ENCODE measurements around the gene GRM7. TPM values are rescaled to one million over a fixed set of nuclear protein-coding genes. Genes with fewer than 3 reads are reported as not detected.

GRM7 gene
- total RNA-seq, 1 donor from 2014 or later = not detected

DNA sequence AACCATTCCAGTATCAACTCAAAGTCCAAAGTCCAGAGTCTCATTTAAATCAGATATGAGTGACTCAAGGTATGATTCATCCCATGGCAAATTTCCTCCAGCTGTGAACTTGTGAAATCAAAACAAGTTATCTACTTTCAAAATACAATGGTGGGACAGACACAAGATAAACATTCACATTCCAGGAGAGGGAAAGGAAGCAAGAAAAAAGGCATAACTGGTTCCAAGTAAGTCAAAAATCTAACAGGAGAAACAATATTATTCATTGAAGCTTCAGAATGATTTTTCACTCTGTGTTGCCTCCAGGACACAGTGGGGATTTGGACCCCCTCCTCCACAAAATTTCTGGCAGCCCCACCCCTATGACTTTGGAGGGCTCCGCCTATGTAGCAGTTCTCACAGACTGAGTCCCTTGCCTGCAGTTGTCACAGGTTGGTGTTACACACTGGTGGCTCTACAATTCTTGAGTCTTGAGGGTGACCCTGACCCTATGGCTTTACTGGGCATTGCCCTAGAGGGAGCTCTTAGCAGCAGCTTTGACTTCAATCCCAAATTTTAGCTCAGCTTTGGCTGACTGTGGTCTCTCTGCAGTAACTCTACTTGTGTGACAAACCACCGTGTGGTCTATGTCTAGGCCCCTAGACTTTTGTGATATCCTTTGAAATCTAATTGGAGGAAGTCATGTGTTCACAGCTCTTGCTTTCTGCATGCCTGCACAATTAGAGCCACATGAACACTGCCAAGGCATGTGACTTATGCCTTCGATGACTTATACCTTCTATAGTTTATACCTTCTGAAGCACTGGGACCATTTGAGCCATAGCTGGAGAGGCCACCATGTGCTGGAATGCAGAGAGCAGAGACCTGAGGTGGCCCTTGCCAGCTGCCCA is 644.2 kb downstream of the GRM7 start:
- no peaks in the 10 kb centered on the region for H3K36me3 ChIP-seq (ENCODE audit: control insufficient read depth, insufficient read depth, low read length)
- FAIRE-seq (peak; percentile 36), DNase-seq (ENCODE audit: low read depth) (peak; percentile 96)
- H3K27me3 ChIP-seq (ENCODE audit: control insufficient read depth, insufficient read depth, low read length) = no peaks in the 10 kb centered on the region
- H3K4me3 ChIP-seq (ENCODE audit: low read depth, low read length) = no peak overlapping the region
- no peak for TF ChIP-seq CTCF (IDR thresholded peaks at IDR 0.05; ENCODE audit: insufficient read depth, low read length, severe bottlenecking)

GRCh38 chr3:7506606-7507180 is 645.8 kb downstream of the GRM7 start:
- Histone ChIP-seq H3K4me3 (ENCODE audit: low read depth, low read length) (no peak overlapping the region), H3K27me3 (ENCODE audit: control insufficient read depth, insufficient read depth, low read length) (no peaks in the 10 kb centered on the region), H3K36me3 (ENCODE audit: control insufficient read depth, insufficient read depth, low read length) (no peaks in the 10 kb centered on the region)
- no peak for TF ChIP-seq CTCF (IDR thresholded peaks at IDR 0.05; ENCODE audit: insufficient read depth, low read length, severe bottlenecking)
- peak; percentile 72 for DNase-seq (ENCODE audit: low read depth)
- no peak for FAIRE-seq

DNA sequence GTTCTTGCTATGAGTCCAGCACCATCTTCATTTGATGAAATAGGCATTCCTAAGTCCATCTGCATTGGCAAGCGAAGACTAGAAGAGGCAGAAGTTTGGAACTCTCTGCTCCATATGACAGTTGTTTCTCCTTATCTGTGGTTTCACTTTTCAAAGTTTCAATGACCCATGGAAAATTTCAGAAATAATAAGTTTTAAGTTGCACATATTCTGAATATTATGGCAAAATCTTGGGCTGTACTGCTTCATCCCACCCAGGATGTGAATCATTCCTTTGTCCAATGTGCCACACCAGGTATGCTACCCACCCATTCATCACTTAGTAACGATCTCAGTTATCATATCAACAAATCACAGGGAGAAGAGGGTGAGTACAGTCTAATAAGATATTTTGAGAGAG is 647.9 kb downstream of the GRM7 start:
- Histone ChIP-seq H3K4me3 (ENCODE audit: low read depth, low read length) (no peak overlapping the region), H3K27me3 (ENCODE audit: control insufficient read depth, insufficient read depth, low read length) (no peaks in the 10 kb centered on the region), H3K36me3 (ENCODE audit: control insufficient read depth, insufficient read depth, low read length) (no peaks in the 10 kb centered on the region)
- no peak for TF ChIP-seq CTCF (IDR thresholded peaks at IDR 0.05; ENCODE audit: insufficient read depth, low read length, severe bottlenecking)
- FAIRE-seq (no peak), DNase-seq (ENCODE audit: low read depth) (peak; percentile 89)

GRCh38 chr3:7512048-7512447 is 651.1 kb downstream of the GRM7 start:
- Histone ChIP-seq H3K36me3 (ENCODE audit: control insufficient read depth, insufficient read depth, low read length) (no peaks in the 10 kb centered on the region), H3K4me3 (ENCODE audit: low read depth, low read length) (no peak overlapping the region), H3K27me3 (ENCODE audit: control insufficient read depth, insufficient read depth, low read length) (no peaks in the 10 kb centered on the region)
- no peak for DNase-seq (ENCODE audit: low read depth)
- TF ChIP-seq CTCF (IDR thresholded peaks at IDR 0.05; ENCODE audit: insufficient read depth, low read length, severe bottlenecking) = no peak
- no peak for FAIRE-seq

GRCh38 chr3:7518026-7518425 is 657.1 kb downstream of the GRM7 start:
- no peak for TF ChIP-seq CTCF (IDR thresholded peaks at IDR 0.05; ENCODE audit: insufficient read depth, low read length, severe bottlenecking)
- H3K36me3 ChIP-seq (ENCODE audit: control insufficient read depth, insufficient read depth, low read length) = no peaks in the 10 kb centered on the region
- H3K4me3 ChIP-seq (ENCODE audit: low read depth, low read length) = no peak overlapping the region
- no peak for FAIRE-seq
- H3K27me3 ChIP-seq (ENCODE audit: control insufficient read depth, insufficient read depth, low read length) = no peaks in the 10 kb centered on the region
- no peak for DNase-seq (ENCODE audit: low read depth)

Measured in bronchial epithelial cell (primary cell).